Endodermal cell (in vitro differentiated cells): ENCODE data around the gene RHOH. TPM values are rescaled to one million over a fixed set of nuclear protein-coding genes. Genes with fewer than 3 reads are reported as not detected.

ENCODE experiments used
- DNase-seq: peaks from one replicate; pipeline ENCODE4 v3.0.0-alpha.2; 2017
- H3K27ac ChIP-seq: 2 replicates; pipeline ENCODE4 v1.5.1; 2013; ENCODE audit warnings: mild to moderate bottlenecking, low read depth, low read length, moderate library complexity
- H3K27me3 ChIP-seq: 2 replicates; pipeline ENCODE4 v1.6.1; 2013; ENCODE audit warnings: mild to moderate bottlenecking, low read length, moderate library complexity; ENCODE audit not compliant: insufficient read depth, control insufficient read depth, poor library complexity, severe bottlenecking
- H3K36me3 ChIP-seq: 2 replicates; pipeline ENCODE4 v1.7.0; 2013; ENCODE audit warnings: mild to moderate bottlenecking, low read length, moderate library complexity; ENCODE audit not compliant: control insufficient read depth, insufficient read depth
- H3K4me1 ChIP-seq: one replicate; pipeline ENCODE4 v1.7.0; 2013; ENCODE audit warnings: low read length; ENCODE audit not compliant: control insufficient read depth, insufficient read depth
- H3K4me3 ChIP-seq: 2 replicates; pipeline ENCODE4 v1.5.1; 2013; ENCODE audit warnings: mild to moderate bottlenecking, low read length, moderate library complexity
- H3K9ac ChIP-seq: 2 replicates; pipeline ENCODE4 v1.6.1; 2013; ENCODE audit warnings: mild to moderate bottlenecking, low read length, moderate library complexity; ENCODE audit not compliant: poor library complexity, severe bottlenecking; ENCODE audit errors: extremely low read depth
- H3K9me3 ChIP-seq: 2 replicates; pipeline ENCODE4 v1.6.1; 2013; ENCODE audit warnings: mild to moderate bottlenecking, low read length, moderate library complexity; ENCODE audit not compliant: control insufficient read depth
- H3K27ac Mint-ChIP-seq: 2 replicates; pipeline ENCODE4 v1.8.0; 2020; ENCODE audit warnings: mixed read lengths
- H3K27me3 Mint-ChIP-seq: 2 replicates; pipeline ENCODE4 v1.8.0; 2021; ENCODE audit warnings: mild to moderate bottlenecking, mixed read lengths; ENCODE audit not compliant: insufficient read depth
- H3K36me3 Mint-ChIP-seq: 2 replicates; pipeline ENCODE4 v1.8.0; 2020; ENCODE audit warnings: low read depth, mixed read lengths
- H3K4me1 Mint-ChIP-seq: 2 replicates; pipeline ENCODE4 v1.8.0; 2020; ENCODE audit warnings: mixed read lengths
- H3K4me3 Mint-ChIP-seq: 2 replicates; pipeline ENCODE4 v1.8.0; 2020; ENCODE audit warnings: mild to moderate bottlenecking, moderate library complexity, mixed read lengths
- H3K9me3 Mint-ChIP-seq: 2 replicates; pipeline ENCODE4 v1.8.0; 2020; ENCODE audit warnings: mild to moderate bottlenecking, mixed read lengths
- WGBS, 2 experiments: methylation state at CpG; one replicate each; pipeline versions ENCODE4 v1.1.5 to v1.1.7; 2013; ENCODE audit warnings: missing lambda C conversion rate in 2 of 2, mixed read lengths in 1 of 2; ENCODE audit not compliant: insufficient coverage in 1 of 2, insufficient read length in 1 of 2; 5-methylcytosine and 5-hydroxymethylcytosine counted together
- total RNA-seq, 2 donors: library from RNA; stranded (reverse); fragmentation: NEBNext Ultra II Directional in 1 of 2; extraction: Animal tissue kit (Norgen Biotek cat#: 25700) in 1 of 2; gene quantifications; 2 replicates in 1 of 2; 3 replicates in 1 of 2; pipeline ENCODE4 v1.2.1, GENCODE V29; 2021
- TF ChIP-seq, protein P1 (sequence below): fragments of 200-600 bp; sonication (generic); conservative IDR thresholded peaks from 2 replicates; pipeline ENCODE4 v1.5.0; 2021; ENCODE audit warnings: antibody characterized with exemption, mild to moderate bottlenecking

The RHOH gene
- total RNA-seq, 2 donors from 2014 or later = 2.9 to 9.4 TPM

- peak overlapping the region; percentile 45 for H3K27ac Mint-ChIP-seq
- peak; percentile 82 for DNase-seq
Observed at GRCh38 chr4:40176602-40177001, 20.2 kb upstream of the RHOH start.

DNA sequence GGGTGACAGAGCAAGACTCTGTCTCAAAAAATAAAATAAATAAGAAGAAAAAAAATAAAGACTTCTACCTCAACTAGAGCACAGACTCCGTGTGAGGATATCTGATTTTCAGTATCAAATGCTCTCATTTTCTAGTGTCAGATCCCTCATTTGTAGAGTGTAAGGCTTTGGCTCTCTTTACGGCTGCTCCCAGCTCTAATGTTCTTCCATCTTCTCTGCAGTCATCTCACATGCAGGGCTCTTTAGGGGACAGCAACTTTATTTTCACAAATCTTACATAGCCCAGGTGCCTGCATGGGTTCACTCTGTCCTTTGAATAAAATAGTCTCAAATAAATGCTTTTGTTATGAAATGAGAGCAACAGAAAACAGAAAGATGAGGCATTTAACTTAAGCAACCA, 19.2 kb upstream of the RHOH start:
- Mint-ChIP-seq H3K4me1 (no peaks in the 10 kb centered on the region), H3K27me3 (peaks cover 2% of the 10 kb centered on the region), H3K27ac (no peak overlapping the region), H3K36me3 (no peaks in the 10 kb centered on the region), H3K4me3 (no peak overlapping the region), H3K9me3 (no peaks in the 10 kb centered on the region)
- Histone ChIP-seq H3K4me3 (no peak overlapping the region), H3K36me3 (no peaks in the 10 kb centered on the region), H3K27ac (no peak overlapping the region), H3K9ac (no peak overlapping the region), H3K27me3 (no peaks in the 10 kb centered on the region), H3K9me3 (no peaks in the 10 kb centered on the region), H3K4me1 (no peaks in the 10 kb centered on the region)
- WGBS, 2 experiments = 93% methylated on average over 2 of the region's 2 CpGs; no CpG with 5 or more reads in 1 of the 2 experiments
- TF ChIP-seq, protein P1, sequence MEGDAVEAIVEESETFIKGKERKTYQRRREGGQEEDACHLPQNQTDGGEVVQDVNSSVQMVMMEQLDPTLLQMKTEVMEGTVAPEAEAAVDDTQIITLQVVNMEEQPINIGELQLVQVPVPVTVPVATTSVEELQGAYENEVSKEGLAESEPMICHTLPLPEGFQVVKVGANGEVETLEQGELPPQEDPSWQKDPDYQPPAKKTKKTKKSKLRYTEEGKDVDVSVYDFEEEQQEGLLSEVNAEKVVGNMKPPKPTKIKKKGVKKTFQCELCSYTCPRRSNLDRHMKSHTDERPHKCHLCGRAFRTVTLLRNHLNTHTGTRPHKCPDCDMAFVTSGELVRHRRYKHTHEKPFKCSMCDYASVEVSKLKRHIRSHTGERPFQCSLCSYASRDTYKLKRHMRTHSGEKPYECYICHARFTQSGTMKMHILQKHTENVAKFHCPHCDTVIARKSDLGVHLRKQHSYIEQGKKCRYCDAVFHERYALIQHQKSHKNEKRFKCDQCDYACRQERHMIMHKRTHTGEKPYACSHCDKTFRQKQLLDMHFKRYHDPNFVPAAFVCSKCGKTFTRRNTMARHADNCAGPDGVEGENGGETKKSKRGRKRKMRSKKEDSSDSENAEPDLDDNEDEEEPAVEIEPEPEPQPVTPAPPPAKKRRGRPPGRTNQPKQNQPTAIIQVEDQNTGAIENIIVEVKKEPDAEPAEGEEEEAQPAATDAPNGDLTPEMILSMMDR = no peak
- no peak for DNase-seq

More at GRCh38 chr4:40176602-40177001, 20.2 kb upstream of the RHOH start:
- Mint-ChIP-seq H3K4me3 (no peak overlapping the region), H3K36me3 (no peaks in the 10 kb centered on the region), H3K4me1 (no peaks in the 10 kb centered on the region), H3K9me3 (no peaks in the 10 kb centered on the region), H3K27me3 (peaks cover 2% of the 10 kb centered on the region)
- H3K9ac ChIP-seq = no peak overlapping the region
- no peaks in the 10 kb centered on the region for H3K9me3 ChIP-seq
- WGBS, 2 experiments = 74 to 80% methylated on average over 5 to 10 of the region's 10 CpGs
- TF ChIP-seq, protein P1 = no peak
- H3K27ac ChIP-seq = peak overlapping the region; percentile 24
- no peak overlapping the region for H3K4me3 ChIP-seq
- H3K36me3 ChIP-seq = no peaks in the 10 kb centered on the region
- H3K27me3 ChIP-seq = no peaks in the 10 kb centered on the region
- no peaks in the 10 kb centered on the region for H3K4me1 ChIP-seq

GRCh38 chr4:40178672-40179071, 18.2 kb upstream of the RHOH start:
- H3K4me3 Mint-ChIP-seq = no peak overlapping the region
- no peaks in the 10 kb centered on the region for H3K9me3 Mint-ChIP-seq
- no peak overlapping the region for H3K27ac Mint-ChIP-seq
- Histone ChIP-seq H3K27me3 (no peaks in the 10 kb centered on the region), H3K9me3 (no peaks in the 10 kb centered on the region), H3K27ac (no peak overlapping the region), H3K4me3 (no peak overlapping the region), H3K36me3 (no peaks in the 10 kb centered on the region), H3K4me1 (no peaks in the 10 kb centered on the region), H3K9ac (no peak overlapping the region)
- DNase-seq = peak; percentile 29
- H3K4me1 Mint-ChIP-seq = no peaks in the 10 kb centered on the region
- TF ChIP-seq, protein P1 = no peak
- no peaks in the 10 kb centered on the region for H3K36me3 Mint-ChIP-seq
- peaks cover 2% of the 10 kb centered on the region for H3K27me3 Mint-ChIP-seq
- 86 to 89% methylated on average over 4 to 5 of the region's 5 CpGs for WGBS, 2 experiments
